Peyer's patch (tissue), 4 donors: ENCODE results near the gene SCP2.

ENCODE experiments used
- POLR2A ChIP-seq, 2 donors: fragments of 450-650 bp; IDR thresholded peaks; one replicate each; pipeline ENCODE4 v1.5.1; 2017; ENCODE audit warnings: antibody characterized with exemption in 2 of 2, mild to moderate bottlenecking in 2 of 2, moderate library complexity in 2 of 2
- TF ChIP-seq, protein P1 (sequence below), 6 experiments: fragments of 450-650 bp in 4 of 6; fragments of 200-600 bp in 2 of 6; sonication (generic) in 1 of 6; IDR thresholded peaks; one replicate each; pipeline ENCODE4 v1.5.1; 2017 to 2019; ENCODE audit warnings: antibody characterized with exemption in 6 of 6, mild to moderate bottlenecking in 3 of 6, moderate library complexity in 1 of 6

DNA sequence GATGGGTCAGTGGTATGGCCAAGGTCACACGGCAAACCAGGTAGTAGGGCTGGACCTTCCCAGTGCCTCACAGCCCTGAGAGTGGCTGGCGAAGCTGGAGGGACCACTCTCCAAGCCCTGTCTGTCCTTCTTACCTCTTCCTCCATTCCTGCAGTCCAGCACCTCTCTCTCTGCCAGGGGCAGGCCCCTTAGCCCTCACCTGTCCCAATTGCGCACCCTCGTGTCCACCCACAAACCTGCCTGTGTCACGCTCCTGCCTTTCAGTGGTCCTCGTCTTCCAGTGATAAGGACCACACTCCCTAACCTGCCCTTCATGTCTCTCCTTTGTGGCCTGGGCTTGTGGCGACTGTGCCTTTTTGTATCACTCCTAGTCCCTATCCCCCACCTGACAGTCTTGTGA lies 138.3 kb downstream of the SCP2 start:
- TF ChIP-seq, protein P1, sequence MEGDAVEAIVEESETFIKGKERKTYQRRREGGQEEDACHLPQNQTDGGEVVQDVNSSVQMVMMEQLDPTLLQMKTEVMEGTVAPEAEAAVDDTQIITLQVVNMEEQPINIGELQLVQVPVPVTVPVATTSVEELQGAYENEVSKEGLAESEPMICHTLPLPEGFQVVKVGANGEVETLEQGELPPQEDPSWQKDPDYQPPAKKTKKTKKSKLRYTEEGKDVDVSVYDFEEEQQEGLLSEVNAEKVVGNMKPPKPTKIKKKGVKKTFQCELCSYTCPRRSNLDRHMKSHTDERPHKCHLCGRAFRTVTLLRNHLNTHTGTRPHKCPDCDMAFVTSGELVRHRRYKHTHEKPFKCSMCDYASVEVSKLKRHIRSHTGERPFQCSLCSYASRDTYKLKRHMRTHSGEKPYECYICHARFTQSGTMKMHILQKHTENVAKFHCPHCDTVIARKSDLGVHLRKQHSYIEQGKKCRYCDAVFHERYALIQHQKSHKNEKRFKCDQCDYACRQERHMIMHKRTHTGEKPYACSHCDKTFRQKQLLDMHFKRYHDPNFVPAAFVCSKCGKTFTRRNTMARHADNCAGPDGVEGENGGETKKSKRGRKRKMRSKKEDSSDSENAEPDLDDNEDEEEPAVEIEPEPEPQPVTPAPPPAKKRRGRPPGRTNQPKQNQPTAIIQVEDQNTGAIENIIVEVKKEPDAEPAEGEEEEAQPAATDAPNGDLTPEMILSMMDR (IDR thresholded peaks at IDR 0.05): no peak
- no peak for TF ChIP-seq POLR2A (IDR thresholded peaks at IDR 0.05)
